K562 (cell line): Measurements from ENCODE around the gene JSRP1. TPM values are rescaled to one million over a fixed set of nuclear protein-coding genes. Genes with fewer than 3 reads are reported as not detected.

Experiments used
- ARID4B ChIP-seq: sonication (generic); formaldehyde crosslinking; IDR thresholded peaks from 2 replicates; pipeline ENCODE4 v1.8.0; 2022; ENCODE audit warnings: mild to moderate bottlenecking, missing genetic modification reagents
- HMGN3 ChIP-seq: IDR thresholded peaks from 2 replicates; pipeline ENCODE4 v1.6.1; 2011; ENCODE audit warnings: borderline replicate concordance, low read depth, mild to moderate bottlenecking, mixed read lengths, low read length; ENCODE audit not compliant: insufficient read length; ENCODE audit errors: extremely low read depth
- L3MBTL2 ChIP-seq: fragments of 450-650 bp; IDR thresholded peaks from 2 replicates; pipeline ENCODE4 v1.6.1; 2016; ENCODE audit warnings: mild to moderate bottlenecking, moderate library complexity
- MEIS2 ChIP-seq: fragments of 450-650 bp; IDR thresholded peaks from 2 replicates; pipeline ENCODE4 v1.6.1; 2014; ENCODE audit warnings: mild to moderate bottlenecking; ENCODE audit not compliant: partially characterized antibody
- NBN ChIP-seq: fragments of 450-650 bp; IDR thresholded peaks from 2 replicates; pipeline ENCODE4 v1.6.1; 2016; ENCODE audit warnings: low read depth, mild to moderate bottlenecking
- RBBP5 ChIP-seq: fragments of 200-600 bp; sonication (generic); IDR thresholded peaks from 2 replicates; pipeline ENCODE4 v1.6.1; 2012; ENCODE audit warnings: borderline replicate concordance, mild to moderate bottlenecking, low read length, control low read depth, inconsistent platforms; ENCODE audit not compliant: insufficient read depth, poor library complexity, severe bottlenecking
- RHOXF2B ChIP-seq: fragments of 250-450 bp; sonication (Bioruptor Pico); conservative IDR thresholded peaks from 2 replicates; pipeline ENCODE4 v1.5.1; 2021
- SNIP1 ChIP-seq: fragments of 450-650 bp; IDR thresholded peaks from 2 replicates; pipeline ENCODE4 v1.7.1; 2017; ENCODE audit warnings: low read depth, mild to moderate bottlenecking
- SREBF2 ChIP-seq: sonication (generic); formaldehyde crosslinking; IDR thresholded peaks from 2 replicates; pipeline ENCODE4 v1.4.0; 2020; ENCODE audit warnings: mild to moderate bottlenecking, missing genetic modification reagents
- TARDBP ChIP-seq: fragments of 450-650 bp; IDR thresholded peaks from 2 replicates; pipeline ENCODE4 v1.6.1; 2016
- ZNF408 ChIP-seq: fragments of 250-450 bp; sonication (Bioruptor Pico); IDR thresholded peaks from 2 replicates; pipeline ENCODE4 v1.4.0; 2020; ENCODE audit warnings: low read depth, mild to moderate bottlenecking, moderate library complexity
- ZNF41 ChIP-seq: fragments of 250-450 bp; sonication (Bioruptor Pico); conservative IDR thresholded peaks from 2 replicates; pipeline ENCODE4 v1.4.0; 2020; ENCODE audit warnings: mild to moderate bottlenecking
- ZNF584 ChIP-seq: fragments of 200-800 bp; sonication (Bioruptor generic); IDR thresholded peaks from 2 replicates; pipeline ENCODE4 v1.6.1; 2016; ENCODE audit warnings: low read depth, mild to moderate bottlenecking, missing genetic modification characterization, missing compliant biosample characterization
- polyA plus RNA-seq, 8 experiments: library from polyadenylated mRNA; depleted of rRNA in 4 of 8; stranded (reverse) in 5 of 8; unstranded in 3 of 8; fragments of >200 nt; fragmentation: Nextera tagmentation in 2 of 8; fragmentation: Illumina TruSeq in 1 of 8; extraction: Ambion mirVana in 2 of 8; extraction: Trizol in 1 of 8; gene quantifications; 2 replicates each; pipeline versions ENCODE4 v1.2.1 to v1.2.3, GENCODE V29; 2011 to 2014; ENCODE audit warnings: inconsistent platforms in 1 of 8, missing spikeins in 1 of 8
- total RNA-seq, 7 experiments: library from RNA; depleted of rRNA in 6 of 7; stranded (reverse); fragments of >200 nt in 6 of 7; fragmentation: Illumina TruSeq in 2 of 7; extraction: Trizol in 2 of 7; gene quantifications; 2 replicates each; pipeline versions ENCODE4 v1.2.1 to v1.2.3, GENCODE V29; 2011 to 2021; ENCODE audit warnings: low replicate concordance in 1 of 7
- TF ChIP-seq, protein P1 (sequence below): fragments of 250-450 bp; sonication (Bioruptor Pico); IDR thresholded peaks from 2 replicates; pipeline ENCODE4 v1.5.0; 2022; ENCODE audit warnings: mild to moderate bottlenecking
- TF ChIP-seq, protein P2 (sequence below): fragments of 450-650 bp; IDR thresholded peaks from 2 replicates; pipeline ENCODE4 v1.6.1; 2017; ENCODE audit warnings: mild to moderate bottlenecking, moderate library complexity
- TF ChIP-seq, protein P3 (sequence below): IDR thresholded peaks from 2 replicates; pipeline ENCODE4 v1.6.1; 2016; ENCODE audit warnings: missing genetic modification characterization, missing compliant biosample characterization
- TF ChIP-seq, protein P4 (sequence below): fragments of 450-650 bp; IDR thresholded peaks from 2 replicates; pipeline ENCODE4 v1.6.1; 2016; ENCODE audit warnings: antibody characterized with exemption

The JSRP1 gene
- total and polyA plus RNA-seq, 9 of the 15 experiments (the other 6 are each of a cell fraction or from before 2014, with no cell fraction given): 0.08 to 1.2 (median 0.51) TPM; not detected in 4

GRCh38 chr19:2289714-2290435 is 33.7 kb upstream of the JSRP1 start (continued):
- TF ChIP-seq ARID4B (CRISPR knock-in tag): peak; percentile 53; the same call in 1 of the 2 replicates
- TF ChIP-seq NBN: no peak
- no peak for TF ChIP-seq ZNF584 (CRISPR knock-in tag)
- TF ChIP-seq, protein P1, sequence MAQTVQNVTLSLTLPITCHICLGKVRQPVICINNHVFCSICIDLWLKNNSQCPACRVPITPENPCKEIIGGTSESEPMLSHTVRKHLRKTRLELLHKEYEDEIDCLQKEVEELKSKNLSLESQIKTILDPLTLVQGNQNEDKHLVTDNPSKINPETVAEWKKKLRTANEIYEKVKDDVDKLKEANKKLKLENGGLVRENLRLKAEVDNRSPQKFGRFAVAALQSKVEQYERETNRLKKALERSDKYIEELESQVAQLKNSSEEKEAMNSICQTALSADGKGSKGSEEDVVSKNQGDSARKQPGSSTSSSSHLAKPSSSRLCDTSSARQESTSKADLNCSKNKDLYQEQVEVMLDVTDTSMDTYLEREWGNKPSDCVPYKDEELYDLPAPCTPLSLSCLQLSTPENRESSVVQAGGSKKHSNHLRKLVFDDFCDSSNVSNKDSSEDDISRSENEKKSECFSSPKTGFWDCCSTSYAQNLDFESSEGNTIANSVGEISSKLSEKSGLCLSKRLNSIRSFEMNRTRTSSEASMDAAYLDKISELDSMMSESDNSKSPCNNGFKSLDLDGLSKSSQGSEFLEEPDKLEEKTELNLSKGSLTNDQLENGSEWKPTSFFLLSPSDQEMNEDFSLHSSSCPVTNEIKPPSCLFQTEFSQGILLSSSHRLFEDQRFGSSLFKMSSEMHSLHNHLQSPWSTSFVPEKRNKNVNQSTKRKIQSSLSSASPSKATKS (CRISPR knock-in tag): no peak
- no peak for TF ChIP-seq SNIP1
- TF ChIP-seq SREBF2 (CRISPR knock-in tag): no peak
- TF ChIP-seq, protein P2, sequence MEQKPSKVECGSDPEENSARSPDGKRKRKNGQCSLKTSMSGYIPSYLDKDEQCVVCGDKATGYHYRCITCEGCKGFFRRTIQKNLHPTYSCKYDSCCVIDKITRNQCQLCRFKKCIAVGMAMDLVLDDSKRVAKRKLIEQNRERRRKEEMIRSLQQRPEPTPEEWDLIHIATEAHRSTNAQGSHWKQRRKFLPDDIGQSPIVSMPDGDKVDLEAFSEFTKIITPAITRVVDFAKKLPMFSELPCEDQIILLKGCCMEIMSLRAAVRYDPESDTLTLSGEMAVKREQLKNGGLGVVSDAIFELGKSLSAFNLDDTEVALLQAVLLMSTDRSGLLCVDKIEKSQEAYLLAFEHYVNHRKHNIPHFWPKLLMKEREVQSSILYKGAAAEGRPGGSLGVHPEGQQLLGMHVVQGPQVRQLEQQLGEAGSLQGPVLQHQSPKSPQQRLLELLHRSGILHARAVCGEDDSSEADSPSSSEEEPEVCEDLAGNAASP: no peak
- no peak for TF ChIP-seq ZNF41 (CRISPR knock-in tag)
- no peak for TF ChIP-seq MEIS2
- peak; percentile 96 for TF ChIP-seq L3MBTL2
- no peak for TF ChIP-seq ZNF408 (CRISPR knock-in tag)
- peak; percentile 61 for TF ChIP-seq HMGN3
- peak; percentile 55 for TF ChIP-seq RBBP5
- TF ChIP-seq, protein P3, sequence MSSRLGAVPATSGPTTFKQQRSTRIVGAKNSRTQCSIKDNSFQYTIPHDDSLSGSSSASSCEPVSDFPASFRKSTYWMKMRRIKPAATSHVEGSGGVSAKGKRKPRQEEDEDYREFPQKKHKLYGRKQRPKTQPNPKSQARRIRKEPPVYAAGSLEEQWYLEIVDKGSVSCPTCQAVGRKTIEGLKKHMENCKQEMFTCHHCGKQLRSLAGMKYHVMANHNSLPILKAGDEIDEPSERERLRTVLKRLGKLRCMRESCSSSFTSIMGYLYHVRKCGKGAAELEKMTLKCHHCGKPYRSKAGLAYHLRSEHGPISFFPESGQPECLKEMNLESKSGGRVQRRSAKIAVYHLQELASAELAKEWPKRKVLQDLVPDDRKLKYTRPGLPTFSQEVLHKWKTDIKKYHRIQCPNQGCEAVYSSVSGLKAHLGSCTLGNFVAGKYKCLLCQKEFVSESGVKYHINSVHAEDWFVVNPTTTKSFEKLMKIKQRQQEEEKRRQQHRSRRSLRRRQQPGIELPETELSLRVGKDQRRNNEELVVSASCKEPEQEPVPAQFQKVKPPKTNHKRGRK (tag): no peak
- TF ChIP-seq, protein P4, sequence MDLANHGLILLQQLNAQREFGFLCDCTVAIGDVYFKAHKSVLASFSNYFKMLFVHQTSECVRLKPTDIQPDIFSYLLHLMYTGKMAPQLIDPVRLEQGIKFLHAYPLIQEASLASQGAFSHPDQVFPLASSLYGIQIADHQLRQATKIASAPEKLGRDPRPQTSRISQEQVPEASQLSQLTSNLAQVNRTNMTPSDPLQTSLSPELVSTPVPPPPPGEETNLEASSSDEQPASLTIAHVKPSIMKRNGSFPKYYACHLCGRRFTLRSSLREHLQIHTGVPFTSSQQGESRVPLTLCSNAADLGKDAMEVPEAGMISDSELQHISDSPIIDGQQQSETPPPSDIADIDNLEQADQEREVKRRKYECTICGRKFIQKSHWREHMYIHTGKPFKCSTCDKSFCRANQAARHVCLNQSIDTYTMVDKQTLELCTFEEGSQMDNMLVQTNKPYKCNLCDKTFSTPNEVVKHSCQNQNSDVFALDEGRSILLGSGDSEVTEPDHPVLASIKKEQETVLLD: no peak
- no peak for TF ChIP-seq TARDBP
- no peak for TF ChIP-seq RHOXF2B (CRISPR knock-in tag)
